Measurements from ENCODE around the gene NCR3LG1.
A peak's percentile ranks its signal among the peaks of the same experiment; 100 is the strongest.

The NCR3LG1 gene

GRCh38 chr11:17396598-17397310, 45.2 kb downstream of the NCR3LG1 start:
- Mint-ChIP-seq H3K36me3 (no peaks in the 10 kb centered on the region), H3K27ac (peak overlapping the region; percentile 91), H3K4me3 (no peak overlapping the region), H3K4me1 (peaks cover 28% of the 10 kb centered on the region), H3K27me3 (no peaks in the 10 kb centered on the region), H3K9me3 (peaks cover 3% of the 10 kb centered on the region)
- ATAC-seq: no peak

- peaks cover 25% of the 10 kb centered on the region for H3K4me1 Mint-ChIP-seq
- H3K9me3 Mint-ChIP-seq: peaks cover 3% of the 10 kb centered on the region
- no peak for ATAC-seq
- no peak overlapping the region for H3K4me3 Mint-ChIP-seq
- H3K27ac Mint-ChIP-seq: peak overlapping the region; percentile 91
- no peaks in the 10 kb centered on the region for H3K27me3 Mint-ChIP-seq
- H3K36me3 Mint-ChIP-seq: no peaks in the 10 kb centered on the region
Observed at GRCh38 chr11:17397311-17398002, 45.9 kb downstream of the NCR3LG1 start.

GRCh38 chr11:17399236-17399635, 47.6 kb downstream of the NCR3LG1 start:
- Mint-ChIP-seq H3K9me3 (peaks cover 3% of the 10 kb centered on the region), H3K27me3 (no peaks in the 10 kb centered on the region), H3K27ac (peak overlapping the region; percentile 91), H3K4me1 (peaks cover 25% of the 10 kb centered on the region), H3K4me3 (no peak overlapping the region), H3K36me3 (no peaks in the 10 kb centered on the region)
- ATAC-seq: no peak

- H3K36me3 Mint-ChIP-seq: no peaks in the 10 kb centered on the region
- peak; percentile 91 for ATAC-seq
- H3K4me1 Mint-ChIP-seq: peaks cover 25% of the 10 kb centered on the region
- H3K27ac Mint-ChIP-seq: peak overlapping the region; percentile 91
- H3K9me3 Mint-ChIP-seq: peaks cover 3% of the 10 kb centered on the region
- no peaks in the 10 kb centered on the region for H3K27me3 Mint-ChIP-seq
- H3K4me3 Mint-ChIP-seq: peak overlapping the region; percentile 24
Observed at GRCh38 chr11:17400048-17400775, 48.6 kb downstream of the NCR3LG1 start.

- no peak for ATAC-seq
- peak overlapping the region; percentile 91 for H3K27ac Mint-ChIP-seq
Observed at GRCh38 chr11:17401316-17401715, 49.7 kb downstream of the NCR3LG1 start.

GRCh38 chr11:17401841-17402240, 50.2 kb downstream of the NCR3LG1 start:
- Mint-ChIP-seq H3K9me3 (peaks cover 3% of the 10 kb centered on the region), H3K4me1 (peaks cover 40% of the 10 kb centered on the region), H3K36me3 (no peaks in the 10 kb centered on the region), H3K27ac (peak overlapping the region; percentile 91), H3K27me3 (no peaks in the 10 kb centered on the region), H3K4me3 (no peak overlapping the region)
- ATAC-seq: no peak

More at GRCh38 chr11:17401316-17401715, 49.7 kb downstream of the NCR3LG1 start:
- no peak overlapping the region for H3K4me3 Mint-ChIP-seq
- no peaks in the 10 kb centered on the region for H3K27me3 Mint-ChIP-seq
- H3K4me1 Mint-ChIP-seq: peaks cover 36% of the 10 kb centered on the region
- peaks cover 3% of the 10 kb centered on the region for H3K9me3 Mint-ChIP-seq
- no peaks in the 10 kb centered on the region for H3K36me3 Mint-ChIP-seq

- ATAC-seq: no peak
- Mint-ChIP-seq H3K36me3 (no peaks in the 10 kb centered on the region), H3K9me3 (peaks cover 3% of the 10 kb centered on the region), H3K27ac (no peak overlapping the region), H3K4me3 (no peak overlapping the region), H3K4me1 (peaks cover 47% of the 10 kb centered on the region), H3K27me3 (no peaks in the 10 kb centered on the region)
Observed at GRCh38 chr11:17402486-17402885, 50.9 kb downstream of the NCR3LG1 start.

- no peak for ATAC-seq
- Mint-ChIP-seq H3K4me1 (peaks cover 54% of the 10 kb centered on the region), H3K27ac (peak overlapping the region; percentile 85), H3K9me3 (peaks cover 2% of the 10 kb centered on the region), H3K36me3 (no peaks in the 10 kb centered on the region), H3K4me3 (no peak overlapping the region), H3K27me3 (no peaks in the 10 kb centered on the region)
Observed at GRCh38 chr11:17403980-17404759, 52.6 kb downstream of the NCR3LG1 start.

- H3K9me3 Mint-ChIP-seq: no peaks in the 10 kb centered on the region
- H3K36me3 Mint-ChIP-seq: no peaks in the 10 kb centered on the region
- ATAC-seq: peak; percentile 57
- H3K4me3 Mint-ChIP-seq: peak overlapping the region; percentile 41
- H3K27me3 Mint-ChIP-seq: no peaks in the 10 kb centered on the region
- H3K4me1 Mint-ChIP-seq: peaks cover 42% of the 10 kb centered on the region
- peak overlapping the region; percentile 85 for H3K27ac Mint-ChIP-seq
Observed at GRCh38 chr11:17405232-17406005, 53.8 kb downstream of the NCR3LG1 start.

GRCh38 chr11:17406082-17406817, 54.6 kb downstream of the NCR3LG1 start:
- peaks cover 7% of the 10 kb centered on the region for H3K27me3 Mint-ChIP-seq
- no peaks in the 10 kb centered on the region for H3K9me3 Mint-ChIP-seq
- no peaks in the 10 kb centered on the region for H3K36me3 Mint-ChIP-seq
- peak overlapping the region; percentile 85 for H3K27ac Mint-ChIP-seq
- no peak for ATAC-seq
- H3K4me3 Mint-ChIP-seq: no peak overlapping the region
- peaks cover 34% of the 10 kb centered on the region for H3K4me1 Mint-ChIP-seq

- Mint-ChIP-seq H3K27ac (peak overlapping the region; percentile 43), H3K4me1 (peaks cover 30% of the 10 kb centered on the region), H3K27me3 (peaks cover 9% of the 10 kb centered on the region), H3K4me3 (no peak overlapping the region), H3K9me3 (no peaks in the 10 kb centered on the region), H3K36me3 (no peaks in the 10 kb centered on the region)
- ATAC-seq: no peak
Observed at GRCh38 chr11:17406818-17407149, 55.2 kb downstream of the NCR3LG1 start.

- peaks cover 9% of the 10 kb centered on the region for H3K27me3 Mint-ChIP-seq
- H3K4me1 Mint-ChIP-seq: peaks cover 30% of the 10 kb centered on the region
- H3K36me3 Mint-ChIP-seq: no peaks in the 10 kb centered on the region
- ATAC-seq: no peak
- peak overlapping the region; percentile 43 for H3K27ac Mint-ChIP-seq
- no peak overlapping the region for H3K4me3 Mint-ChIP-seq
- no peaks in the 10 kb centered on the region for H3K9me3 Mint-ChIP-seq
Observed at GRCh38 chr11:17407575-17407974, 56.0 kb downstream of the NCR3LG1 start.

- H3K27me3 Mint-ChIP-seq: peaks cover 9% of the 10 kb centered on the region
- no peak for ATAC-seq
- H3K9me3 Mint-ChIP-seq: no peaks in the 10 kb centered on the region
- H3K4me1 Mint-ChIP-seq: peaks cover 30% of the 10 kb centered on the region
- no peak overlapping the region for H3K27ac Mint-ChIP-seq
- no peaks in the 10 kb centered on the region for H3K36me3 Mint-ChIP-seq
- H3K4me3 Mint-ChIP-seq: no peak overlapping the region
Observed at GRCh38 chr11:17408026-17408425, 56.4 kb downstream of the NCR3LG1 start.

GRCh38 chr11:17408641-17409040, 57.0 kb downstream of the NCR3LG1 start:
- H3K36me3 Mint-ChIP-seq: no peaks in the 10 kb centered on the region
- no peak overlapping the region for H3K4me3 Mint-ChIP-seq
- peaks cover 15% of the 10 kb centered on the region for H3K27me3 Mint-ChIP-seq
- no peaks in the 10 kb centered on the region for H3K9me3 Mint-ChIP-seq
- peaks cover 30% of the 10 kb centered on the region for H3K4me1 Mint-ChIP-seq
- H3K27ac Mint-ChIP-seq: no peak overlapping the region
- ATAC-seq: no peak

Data from stimulated activated memory B cell treated with anti-CD40 and anti-IgM and Interleukin-4, amounts not matched to agents 10 μg/mL and 1 μg/mL and 100 μg/mL, for 72 hours (primary cell).